ENCODE results near the gene INTS15. TPM values are rescaled to one million over a fixed set of nuclear protein-coding genes. Genes with fewer than 3 reads are reported as not detected.

The INTS15 gene
- total RNA-seq = 10 to 100 TPM; 28.4 to 47.9 (median 39.4) TPM

DNA sequence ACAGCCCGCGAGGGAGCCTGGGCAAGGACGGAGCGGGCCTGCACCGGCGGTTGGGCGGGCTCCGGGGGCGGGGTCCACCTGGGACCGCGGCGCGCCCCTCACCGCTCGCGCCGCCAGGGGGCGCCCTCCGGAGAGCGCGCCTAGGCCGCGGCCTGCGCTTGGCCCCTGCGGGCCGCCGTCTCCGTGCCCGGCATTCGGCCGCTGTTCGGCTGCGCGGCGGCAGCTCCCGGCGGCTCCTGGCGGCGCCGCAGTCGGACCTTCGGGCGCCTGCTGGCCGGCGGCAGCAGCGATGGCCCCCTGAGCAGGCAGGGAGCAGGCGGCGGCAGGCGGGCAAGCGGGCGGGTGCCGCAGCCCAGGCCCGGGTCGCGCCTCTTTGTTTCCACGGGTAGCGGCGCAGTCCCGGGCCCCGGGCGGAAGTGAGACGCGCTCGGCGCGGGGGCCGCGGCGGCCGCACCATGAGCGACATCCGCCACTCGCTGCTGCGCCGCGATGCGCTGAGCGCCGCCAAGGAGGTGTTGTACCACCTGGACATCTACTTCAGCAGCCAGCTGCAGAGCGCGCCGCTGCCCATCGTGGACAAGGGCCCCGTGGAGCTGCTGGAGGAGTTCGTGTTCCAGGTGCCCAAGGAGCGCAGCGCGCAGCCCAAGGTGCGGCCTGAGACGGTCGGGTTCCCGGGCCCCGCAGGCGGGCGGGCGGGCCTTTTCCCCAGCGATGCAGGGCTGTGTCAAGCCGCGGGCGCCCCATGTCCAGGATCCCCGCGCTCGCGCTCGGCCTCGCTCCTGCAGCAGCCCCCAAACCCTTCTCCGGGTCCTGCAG lies at the start of gene INTS15:
Gene INTS15 (plus strand): TSS at position 193 of the 816 bp plus-strand sequence. CDS start 263 bp downstream, at position 456.
- Histone ChIP-seq H3K4me3 (peak within 1 kb of the TSS; percentile 89), H3K27me3 (no peaks in the 10 kb centered on the region), H3K9me3 (no peaks in the 10 kb centered on the region), H3K27ac (peak within 1 kb of the TSS; percentile 87), H3K36me3 (peaks cover 32% of the 10 kb centered on the region), H3K4me1 (peaks cover 16% of the 10 kb centered on the region)
- under 1% methylated on average over 29 of the region's 107 CpGs for WGBS
- TF ChIP-seq POLR2AphosphoS5 (IDR thresholded peaks at IDR 0.05) (peak in 1 of 3 donors; percentile 47), EP300 (IDR thresholded peaks at IDR 0.05) (no peak), POLR2A (IDR thresholded peaks at IDR 0.05) (peak in 1 of 2 donors; percentile 61)
- TF ChIP-seq, protein P1, sequence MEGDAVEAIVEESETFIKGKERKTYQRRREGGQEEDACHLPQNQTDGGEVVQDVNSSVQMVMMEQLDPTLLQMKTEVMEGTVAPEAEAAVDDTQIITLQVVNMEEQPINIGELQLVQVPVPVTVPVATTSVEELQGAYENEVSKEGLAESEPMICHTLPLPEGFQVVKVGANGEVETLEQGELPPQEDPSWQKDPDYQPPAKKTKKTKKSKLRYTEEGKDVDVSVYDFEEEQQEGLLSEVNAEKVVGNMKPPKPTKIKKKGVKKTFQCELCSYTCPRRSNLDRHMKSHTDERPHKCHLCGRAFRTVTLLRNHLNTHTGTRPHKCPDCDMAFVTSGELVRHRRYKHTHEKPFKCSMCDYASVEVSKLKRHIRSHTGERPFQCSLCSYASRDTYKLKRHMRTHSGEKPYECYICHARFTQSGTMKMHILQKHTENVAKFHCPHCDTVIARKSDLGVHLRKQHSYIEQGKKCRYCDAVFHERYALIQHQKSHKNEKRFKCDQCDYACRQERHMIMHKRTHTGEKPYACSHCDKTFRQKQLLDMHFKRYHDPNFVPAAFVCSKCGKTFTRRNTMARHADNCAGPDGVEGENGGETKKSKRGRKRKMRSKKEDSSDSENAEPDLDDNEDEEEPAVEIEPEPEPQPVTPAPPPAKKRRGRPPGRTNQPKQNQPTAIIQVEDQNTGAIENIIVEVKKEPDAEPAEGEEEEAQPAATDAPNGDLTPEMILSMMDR (IDR thresholded peaks at IDR 0.05) = peak; percentile 85 to 91
- DNase-seq (ENCODE audit: low spot score in 2 of 2) = peak; percentile 71 to 85

DNA sequence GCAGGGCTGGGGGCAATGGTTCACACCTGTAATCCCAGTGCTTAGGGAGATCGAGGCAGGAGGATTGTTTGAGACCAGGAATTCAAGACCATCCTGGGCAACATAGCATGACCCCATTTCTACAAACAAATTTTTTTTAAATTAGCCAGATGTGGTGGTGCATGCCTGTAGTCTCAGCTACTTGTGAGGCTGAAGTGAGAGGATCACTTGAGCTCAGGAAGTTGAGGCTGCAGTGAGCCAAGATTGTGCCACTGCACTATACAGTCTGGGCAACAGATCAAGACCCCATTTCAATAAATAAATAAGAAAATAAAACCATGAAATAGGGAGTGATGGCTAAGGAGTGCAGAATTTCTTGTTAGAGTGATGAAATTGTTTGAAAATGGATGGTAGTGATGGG lies 47.5 kb upstream of the INTS15 start:
- Histone ChIP-seq H3K36me3 (no peaks in the 10 kb centered on the region), H3K9me3 (no peaks in the 10 kb centered on the region), H3K4me3 (no peak overlapping the region), H3K27ac (no peak overlapping the region), H3K4me1 (no peaks in the 10 kb centered on the region), H3K27me3 (peaks cover 29% of the 10 kb centered on the region)
- no peak for DNase-seq (ENCODE audit: low spot score in 2 of 2)
- WGBS = 100% methylated on average over 1 of the region's 1 CpG
- TF ChIP-seq, protein P1 (IDR thresholded peaks at IDR 0.05) = no peak
- TF ChIP-seq POLR2AphosphoS5 (IDR thresholded peaks at IDR 0.05) (no peak), POLR2A (IDR thresholded peaks at IDR 0.05) (no peak), EP300 (IDR thresholded peaks at IDR 0.05) (no peak)

DNA sequence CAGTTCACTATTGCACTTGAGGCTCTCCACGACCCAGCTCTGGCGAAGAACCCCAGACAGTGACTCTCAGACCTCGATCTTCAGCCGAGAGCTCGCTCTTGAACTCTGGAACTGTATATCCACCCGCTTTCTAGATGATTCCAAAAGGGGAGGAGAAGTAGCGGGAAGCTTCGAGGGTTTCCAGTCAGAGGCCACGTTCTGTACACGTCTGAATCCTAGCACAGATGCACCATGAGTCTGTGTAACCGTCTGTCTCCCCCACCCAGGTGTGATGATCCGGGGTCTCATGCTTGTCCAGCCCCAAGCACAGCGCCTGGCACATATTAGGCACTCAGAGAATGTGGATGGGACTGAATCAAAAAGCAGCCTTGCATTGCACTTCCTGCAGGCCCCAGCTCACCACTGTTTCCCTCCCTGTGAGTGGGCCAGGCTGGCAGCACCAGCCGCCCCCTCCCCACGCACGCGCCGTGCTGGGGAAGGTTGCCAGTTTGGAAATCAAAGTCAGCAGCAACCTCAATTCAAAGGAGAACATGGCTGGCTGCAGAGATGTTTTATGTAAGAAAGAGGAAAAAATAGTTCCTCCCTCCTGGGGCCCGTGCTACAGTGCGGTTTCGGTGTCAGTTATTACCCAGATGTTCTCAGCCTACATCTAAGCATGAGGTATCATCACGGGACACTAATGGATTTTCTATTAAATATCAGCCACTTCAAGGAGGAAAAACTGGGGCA lies 44.3 kb upstream of the INTS15 start:
- DNase-seq (ENCODE audit: low spot score in 2 of 2) = no peak

DNA sequence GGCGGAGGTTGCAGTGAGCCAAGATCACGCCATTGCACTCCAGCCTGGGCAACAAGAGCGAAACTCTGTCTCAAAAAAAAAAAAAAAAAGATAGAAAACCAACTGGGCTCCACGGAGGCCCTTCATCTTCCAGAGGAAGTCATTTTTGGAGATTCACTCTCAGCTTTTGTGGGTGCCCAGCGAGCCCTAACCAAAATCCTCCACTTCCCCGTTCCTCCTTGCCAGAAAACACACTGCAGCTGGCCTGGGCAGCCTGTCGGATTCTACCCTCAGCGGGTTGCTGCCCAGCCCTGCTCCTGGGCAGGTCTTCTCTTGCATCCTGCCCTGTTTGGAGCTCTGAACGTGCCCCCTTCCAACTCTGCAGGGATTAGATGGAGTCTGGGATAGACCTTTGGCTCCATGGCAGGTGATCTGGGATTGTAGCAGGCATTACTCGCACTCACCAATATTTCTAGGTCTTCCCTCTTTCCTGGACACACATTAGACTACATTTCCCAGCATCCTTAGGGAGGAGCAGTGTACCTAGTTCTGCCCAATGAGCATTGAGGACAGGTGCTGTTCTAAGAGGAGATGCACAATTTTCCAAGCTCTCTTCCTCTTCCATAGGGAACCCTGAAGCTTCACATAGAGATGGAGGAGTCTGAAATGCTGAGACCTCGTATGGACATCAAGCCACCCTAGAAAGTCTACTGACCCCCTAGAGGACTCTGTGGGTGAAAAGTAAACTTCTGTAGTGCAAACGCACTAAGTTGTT lies 43.1 kb upstream of the INTS15 start:
- no peak overlapping the region for H3K4me3 ChIP-seq
- TF ChIP-seq POLR2A (IDR thresholded peaks at IDR 0.05) (no peak), POLR2AphosphoS5 (IDR thresholded peaks at IDR 0.05) (no peak), EP300 (IDR thresholded peaks at IDR 0.05) (no peak)
- TF ChIP-seq, protein P1 (IDR thresholded peaks at IDR 0.05) = no peak
- no peaks in the 10 kb centered on the region for H3K36me3 ChIP-seq
- H3K4me1 ChIP-seq = no peaks in the 10 kb centered on the region
- no peaks in the 10 kb centered on the region for H3K9me3 ChIP-seq
- no peak for DNase-seq (ENCODE audit: low spot score in 2 of 2)
- 80% methylated on average over 12 of the region's 12 CpGs for WGBS
- no peaks in the 10 kb centered on the region for H3K27me3 ChIP-seq
- H3K27ac ChIP-seq = no peak overlapping the region

More for the DNA sequence above, 44.3 kb upstream of the INTS15 start:
- H3K27me3 ChIP-seq = no peaks in the 10 kb centered on the region
- no peak overlapping the region for H3K27ac ChIP-seq
- no peaks in the 10 kb centered on the region for H3K4me1 ChIP-seq
- no peak overlapping the region for H3K4me3 ChIP-seq
- WGBS = 66% methylated on average over 21 of the region's 22 CpGs
- TF ChIP-seq POLR2AphosphoS5 (IDR thresholded peaks at IDR 0.05) = no peak
- no peak for TF ChIP-seq POLR2A (IDR thresholded peaks at IDR 0.05)
- TF ChIP-seq, protein P1 (IDR thresholded peaks at IDR 0.05) = no peak
- no peak for TF ChIP-seq EP300 (IDR thresholded peaks at IDR 0.05)
- no peaks in the 10 kb centered on the region for H3K36me3 ChIP-seq
- no peaks in the 10 kb centered on the region for H3K9me3 ChIP-seq

Measured in suprapubic skin (tissue), 4 donors.